H1 (cell line): ENCODE results near the gene CRISPLD2. TPM values are rescaled to one million over a fixed set of nuclear protein-coding genes. Genes with fewer than 3 reads are reported as not detected.
A peak's percentile ranks its signal among the peaks of the same experiment; 100 is the strongest.

ENCODE experiments used
- CTCF ChIA-PET: fragments of 300-600 bp; sonication (Branson Sonifier 250); formaldehyde crosslinking; loops from one replicate; lab custom pipeline; 2021; ENCODE audit not compliant: partially characterized antibody; lab: Charles Lee
- POLR2A ChIA-PET: fragments of 300-600 bp; sonication (Branson Sonifier 250); formaldehyde crosslinking; loops from one replicate; lab custom pipeline; 2021; ENCODE audit warnings: inconsistent platforms; ENCODE audit not compliant: partially characterized antibody; lab: Charles Lee
- DNase-seq, 2 experiments: peaks; one replicate each; pipeline versions ENCODE4 v3.0.0 to v3.0.0-alpha.2; 2010 to 2022; ENCODE audit warnings: low spot score in 2 of 2, low read depth in 1 of 2, mixed read lengths in 1 of 2
- FAIRE-seq: peaks from 2 replicates; lab custom pipeline; 2011; peaks lifted over from hg19 to GRCh38; lab: Jason Lieb, UNC
- H2AFZ ChIP-seq: 2 replicates; pipeline ENCODE4 v1.8.1; 2012; ENCODE audit warnings: low read length, inconsistent platforms
- H2AK5ac ChIP-seq: 2 replicates; pipeline ENCODE4 v1.6.1; 2013; ENCODE audit warnings: low read depth, low read length
- H2BK120ac ChIP-seq: replicated peaks from 2 replicates; pipeline ENCODE3; 2013; ENCODE audit warnings: low read depth, low read length, inconsistent platforms
- H2BK12ac ChIP-seq: 2 replicates; pipeline ENCODE4 v1.6.1; 2013; ENCODE audit warnings: low read depth, low read length
- H2BK15ac ChIP-seq: 2 replicates; pipeline ENCODE4 v1.6.1; 2013; ENCODE audit warnings: low read length
- H2BK20ac ChIP-seq: 2 replicates; pipeline ENCODE4 v1.6.1; 2013; ENCODE audit warnings: low read length
- H2BK5ac ChIP-seq: 2 replicates; pipeline ENCODE4 v1.6.1; 2013; ENCODE audit warnings: low read depth, low read length
- H3K14ac ChIP-seq: 2 replicates; pipeline ENCODE4 v1.6.1; 2013; ENCODE audit warnings: inconsistent platforms; ENCODE audit not compliant: insufficient read length
- H3K18ac ChIP-seq: 2 replicates; pipeline ENCODE4 v1.6.1; 2013; ENCODE audit warnings: low read length; ENCODE audit errors: extremely low read depth
- H3K23ac ChIP-seq: 2 replicates; pipeline ENCODE4 v1.6.1; 2013; ENCODE audit warnings: inconsistent platforms; ENCODE audit not compliant: insufficient read length
- H3K23me2 ChIP-seq: 2 replicates; pipeline ENCODE4 v1.6.1; 2013; ENCODE audit warnings: low read depth, low read length
- H3K27ac ChIP-seq: 2 replicates; pipeline ENCODE4 v1.6.1; 2011; ENCODE audit warnings: low read depth, low read length, inconsistent platforms
- H3K27me3 ChIP-seq, 4 experiments: replicated peaks in 1 of 4; 1 replicate in 1 of 4; 2 replicates in 3 of 4; pipeline versions ENCODE4 v1.6.1 to v1.8.1; 2011 to 2013; ENCODE audit warnings: low read length in 3 of 4, mild to moderate bottlenecking in 3 of 4, inconsistent platforms in 2 of 4, mixed read lengths in 2 of 4, moderate library complexity in 1 of 4; ENCODE audit not compliant: control insufficient read depth in 3 of 4, insufficient read depth in 3 of 4; ENCODE audit errors: extremely low read depth in 1 of 4
- H3K36me3 ChIP-seq, 4 experiments: 2 replicates each; pipeline versions ENCODE4 v1.6.1 to v1.8.1; 2011 to 2013; ENCODE audit warnings: mild to moderate bottlenecking in 4 of 4, low read length in 3 of 4, moderate library complexity in 2 of 4, control low read depth in 1 of 4, inconsistent platforms in 1 of 4; ENCODE audit not compliant: insufficient read depth in 4 of 4, control insufficient read depth in 2 of 4
- H3K4ac ChIP-seq: replicated peaks from 2 replicates; pipeline ENCODE3; 2013; ENCODE audit warnings: low read length, low read depth, mixed read lengths, inconsistent platforms; ENCODE audit not compliant: insufficient read length
- H3K4me1 ChIP-seq, 4 experiments: replicated peaks in 1 of 4; 1 replicate in 1 of 4; 2 replicates in 3 of 4; pipeline versions ENCODE4 v1.6.1 to v1.8.1; 2011 to 2013; ENCODE audit warnings: low read length in 3 of 4, inconsistent platforms in 2 of 4, mixed read lengths in 1 of 4; ENCODE audit not compliant: insufficient read depth in 4 of 4, control insufficient read depth in 3 of 4
- H3K4me2 ChIP-seq, 2 experiments: 2 replicates each; pipeline versions ENCODE4 v1.6.1 to v1.8.1; 2011 to 2013; ENCODE audit warnings: low read depth in 2 of 2, low read length in 2 of 2, control low read depth in 1 of 2, inconsistent platforms in 1 of 2, mild to moderate bottlenecking in 1 of 2; ENCODE audit not compliant: insufficient read depth in 1 of 2
- H3K4me3 ChIP-seq, 4 experiments: fragments of 200-600, 300-600 bp in 1 of 4; sonication (generic), shearing (Covaris generic), sonication (Bioruptor Twin) in 1 of 4; 2 replicates each; pipeline versions ENCODE4 v1.5.1 to v1.8.1; 2011 to 2016; ENCODE audit warnings: low read length in 4 of 4, low read depth in 3 of 4, control low read depth in 2 of 4, inconsistent platforms in 2 of 4, mild to moderate bottlenecking in 2 of 4, mixed read lengths in 1 of 4, moderate library complexity in 1 of 4; ENCODE audit not compliant: insufficient read depth in 2 of 4; ENCODE audit errors: extremely low read depth in 1 of 4
- H3K56ac ChIP-seq: replicated peaks from 2 replicates; pipeline ENCODE3; 2013; ENCODE audit warnings: low read depth, mild to moderate bottlenecking, mixed read lengths, low read length, inconsistent platforms; ENCODE audit not compliant: insufficient read length
- H3K79me1 ChIP-seq: 2 replicates; pipeline ENCODE4 v1.6.1; 2013; ENCODE audit warnings: low read depth, low read length, control low read depth
- H3K79me2 ChIP-seq, 2 experiments: 2 replicates each; pipeline versions ENCODE4 v1.6.1 to v1.8.1; 2012 to 2013; ENCODE audit warnings: low read length in 2 of 2, mild to moderate bottlenecking in 2 of 2, inconsistent platforms in 1 of 2; ENCODE audit not compliant: insufficient read depth in 2 of 2, control insufficient read depth in 1 of 2
- H3K9ac ChIP-seq, 4 experiments: replicated peaks in 1 of 4; 1 replicate in 1 of 4; 2 replicates in 3 of 4; pipeline versions ENCODE4 v1.6.1 to v1.8.1; 2011 to 2013; ENCODE audit warnings: low read depth in 3 of 4, low read length in 3 of 4, control low read depth in 2 of 4, mild to moderate bottlenecking in 2 of 4, moderate library complexity in 2 of 4, inconsistent platforms in 1 of 4; ENCODE audit errors: extremely low read depth in 1 of 4
- H3K9me3 ChIP-seq, 2 experiments: 2 replicates each; pipeline versions ENCODE4 v1.6.1 to v1.8.1; 2012 to 2013; ENCODE audit warnings: mild to moderate bottlenecking in 2 of 2, moderate library complexity in 2 of 2, control low read depth in 1 of 2, inconsistent platforms in 1 of 2, low read depth in 1 of 2, low read length in 1 of 2, mixed read lengths in 1 of 2; ENCODE audit not compliant: insufficient read depth in 2 of 2
- H4K20me1 ChIP-seq, 2 experiments: replicated peaks in 1 of 2; 2 replicates each; pipeline versions ENCODE3 to v1.8.1; 2011 to 2013; ENCODE audit warnings: inconsistent platforms in 2 of 2, low read length in 2 of 2, mild to moderate bottlenecking in 1 of 2; ENCODE audit not compliant: insufficient read depth in 2 of 2, control insufficient read depth in 1 of 2
- H4K5ac ChIP-seq: 2 replicates; pipeline ENCODE4 v1.6.1; 2013; ENCODE audit warnings: low read length, low read depth, mixed read lengths, inconsistent platforms; ENCODE audit not compliant: insufficient read length
- H4K8ac ChIP-seq: 2 replicates; pipeline ENCODE4 v1.8.0; 2013; ENCODE audit warnings: mild to moderate bottlenecking, moderate library complexity, low read length, inconsistent platforms; ENCODE audit not compliant: insufficient read depth; ENCODE audit errors: extremely low read depth
- H4K91ac ChIP-seq: replicated peaks from 2 replicates; pipeline ENCODE3; 2013; ENCODE audit warnings: low read length, mixed read lengths, inconsistent platforms; ENCODE audit not compliant: insufficient read length
- ATF2 ChIP-seq: IDR thresholded peaks from 2 replicates; pipeline ENCODE4 v1.6.1; 2012; ENCODE audit warnings: low read length, inconsistent platforms
- ATF3 ChIP-seq: IDR thresholded peaks from 2 replicates; pipeline ENCODE4 v1.6.1; 2011; ENCODE audit warnings: low read depth, mild to moderate bottlenecking, low read length; ENCODE audit not compliant: insufficient read depth
- BCL11A ChIP-seq, 2 experiments: IDR thresholded peaks; one replicate each; pipeline ENCODE4 v1.6.1; 2011; ENCODE audit warnings: low read depth in 2 of 2, low read length in 2 of 2, mild to moderate bottlenecking in 2 of 2
- CREB1 ChIP-seq: IDR thresholded peaks from 2 replicates; pipeline ENCODE4 v1.6.1; 2012; ENCODE audit warnings: inconsistent platforms
- E2F6 ChIP-seq: IDR thresholded peaks from 2 replicates; pipeline ENCODE4 v1.6.1; 2012; ENCODE audit warnings: inconsistent platforms
- EP300 ChIP-seq, 2 experiments: IDR thresholded peaks; 1 replicate in 1 of 2; 2 replicates in 1 of 2; pipeline ENCODE4 v1.6.1; 2011 to 2012; ENCODE audit warnings: low read depth in 2 of 2, low read length in 2 of 2, mild to moderate bottlenecking in 2 of 2, borderline replicate concordance in 1 of 2, inconsistent platforms in 1 of 2, moderate library complexity in 1 of 2
- FOSL1 ChIP-seq: IDR thresholded peaks from 2 replicates; pipeline ENCODE4 v1.6.1; 2011; ENCODE audit warnings: mild to moderate bottlenecking, low read depth, low read length, moderate library complexity; ENCODE audit not compliant: insufficient read depth
- GTF2F1 ChIP-seq: IDR thresholded peaks from 2 replicates; pipeline ENCODE4 v1.6.1; 2012; ENCODE audit warnings: low read depth, low read length, improper control_type of control experiment, borderline replicate concordance
- RFX5 ChIP-seq: IDR thresholded peaks from 2 replicates; pipeline ENCODE4 v1.6.1; 2011; ENCODE audit warnings: low read depth, low read length, improper control_type of control experiment, borderline replicate concordance
- RXRA ChIP-seq: IDR thresholded peaks from 2 replicates; pipeline ENCODE4 v1.6.1; 2011; ENCODE audit warnings: low read depth, mild to moderate bottlenecking, low read length, moderate library complexity; ENCODE audit not compliant: insufficient read depth
- WGBS, 2 experiments: shearing (Covaris generic) in 1 of 2; methylation state at CpG; one replicate each; pipeline versions ENCODE4 v1.1.6 to v1.1.7; 2013 to 2015; ENCODE audit warnings: low lambda C conversion rate in 2 of 2, mixed read lengths in 2 of 2, inconsistent platforms in 1 of 2, low coverage in 1 of 2, missing lambda C conversion rate in 1 of 2; ENCODE audit not compliant: insufficient replicate concordance in 2 of 2, insufficient coverage in 1 of 2, insufficient read length in 1 of 2; ENCODE audit errors: extremely low coverage in 1 of 2, missing lambda C conversion rate in 1 of 2; 5-methylcytosine and 5-hydroxymethylcytosine counted together
- polyA plus RNA-seq, 7 experiments: library from polyadenylated mRNA; depleted of rRNA in 3 of 7; stranded (reverse) in 5 of 7; unstranded in 2 of 7; fragments of >200 nt in 5 of 7; fragments of 200-250 nt in 2 of 7; gene quantifications; 1 replicate in 5 of 7; 2 replicates in 1 of 7; 4 replicates in 1 of 7; pipeline versions ENCODE4 v1.2.1 to v1.2.3, GENCODE V29; 2011 to 2013; ENCODE audit warnings: missing spikeins in 2 of 7, mixed read lengths in 2 of 7
- total RNA-seq: library from RNA; stranded (reverse); fragmentation: NEBNext Ultra II Directional; extraction: Animal tissue kit (Norgen Biotek cat#: 25700); gene quantifications from 2 replicates; pipeline ENCODE4 v1.2.1, GENCODE V29; 2021

The CRISPLD2 gene
- total and polyA plus RNA-seq, 2 of the 8 experiments (the other 6 are each of a cell fraction or from before 2014, with no cell fraction given), result 2.7 to 5.1 TPM

DNA sequence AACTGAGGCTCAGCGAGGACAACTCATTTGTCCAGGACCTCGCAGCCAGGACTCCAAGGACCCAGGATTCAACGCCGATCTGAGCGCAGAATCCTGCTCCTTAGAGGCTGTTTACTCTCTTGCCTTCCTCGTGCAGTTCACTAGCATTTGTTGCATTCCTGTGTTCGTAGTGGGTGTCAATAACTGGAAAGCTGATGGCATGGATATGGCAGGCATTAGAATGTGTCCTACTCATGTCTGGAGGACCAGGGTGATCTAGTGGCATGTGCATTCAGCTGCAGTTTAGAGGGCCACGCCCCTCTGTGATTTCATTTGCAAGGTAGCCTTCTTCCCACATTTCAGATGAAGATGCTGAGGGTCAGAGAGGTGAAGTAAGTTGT is 510 bp downstream of the CRISPLD2 start:
- no peak overlapping the region for H4K91ac ChIP-seq
- no peaks in the 10 kb centered on the region for H3K79me2 ChIP-seq
- WGBS, 2 experiments, result 88% methylated on average over 8 of the region's 8 CpGs; no CpG with 5 or more reads in 1 of the 2 experiments
- H3K4me1 ChIP-seq, result peaks cover 0 to 6% (median 3%) of the 10 kb centered on the region in 4 experiments; a peak in 6 of 7 replicates
- DNase-seq, result no peak
- no peak overlapping the region for H3K4ac ChIP-seq
- H3K14ac ChIP-seq, result no peak overlapping the region
- no peak overlapping the region for H3K23ac ChIP-seq
- H2BK20ac ChIP-seq, result no peak overlapping the region
- H3K4me2 ChIP-seq, result peak overlapping the region; percentile 65 to 92
- peak overlapping the region in 2 of 4 experiments; percentile 18 to 67; a peak in 3 of 8 replicates for H3K4me3 ChIP-seq
- H3K27ac ChIP-seq, result no peak overlapping the region
- no peaks in the 10 kb centered on the region for H3K36me3 ChIP-seq
- CTCF ChIA-PET, result interaction anchor here (0.6 to 1.9 kb wide), 6 partner anchors 9 to 99 kb away, joined by 3 to 7 read pairs (median 3); no protein-coding TSS in a partner anchor
- no peak overlapping the region for H2BK5ac ChIP-seq
- H3K23me2 ChIP-seq, result peaks cover 5% of the 10 kb centered on the region; the same call in 1 of the 2 replicates
- no peaks in the 10 kb centered on the region for H4K20me1 ChIP-seq
- peaks cover 5 to 28% (median 21%) of the 10 kb centered on the region in 4 experiments for H3K27me3 ChIP-seq
- no peak overlapping the region for H3K18ac ChIP-seq
- no peak overlapping the region for H2BK15ac ChIP-seq
- no peak overlapping the region for H2BK120ac ChIP-seq
- H3K56ac ChIP-seq, result no peak overlapping the region
- H2AK5ac ChIP-seq, result no peak overlapping the region
- POLR2A ChIA-PET, result interaction anchor here (1.1 to 3.8 kb wide), 9 partner anchors 9 to 24 kb away, joined by 3 to 13 read pairs (median 4); no protein-coding TSS in a partner anchor
- no peak overlapping the region for H4K8ac ChIP-seq
- H3K9me3 ChIP-seq, result no peaks in the 10 kb centered on the region
- H3K79me1 ChIP-seq, result no peaks in the 10 kb centered on the region
- no peak for FAIRE-seq
- no peak overlapping the region for H2BK12ac ChIP-seq
- no peak overlapping the region for H3K9ac ChIP-seq
- H2AFZ ChIP-seq, result no peak overlapping the region
- no peak overlapping the region for H4K5ac ChIP-seq
- TF ChIP-seq ATF2, result no peak
- no peak for TF ChIP-seq BCL11A (IDR thresholded peaks at IDR 0.05; ENCODE audit: low read depth in 2 of 2, low read length in 2 of 2)
- TF ChIP-seq GTF2F1, result no peak
- no peak for TF ChIP-seq RXRA
- TF ChIP-seq ATF3, result no peak
- no peak for TF ChIP-seq EP300 (IDR thresholded peaks at IDR 0.05; ENCODE audit: borderline replicate concordance in 1 of 2, low read depth in 2 of 2, low read length in 2 of 2)
- no peak for TF ChIP-seq CREB1
- no peak for TF ChIP-seq RFX5
- no peak for TF ChIP-seq FOSL1
- no peak for TF ChIP-seq E2F6
